ENCODE measurements around the gene ELMO1. TPM values are rescaled to one million over a fixed set of nuclear protein-coding genes. Genes with fewer than 3 reads are reported as not detected.

The ELMO1 gene
- total RNA-seq, 1 experiment from 2014 or later, result 7.8 TPM

- H3K79me1 ChIP-seq (ENCODE audit: insufficient read depth, low read depth, low read length, poor library complexity, severe bottlenecking), result no peaks in the 10 kb centered on the region
- no peaks in the 10 kb centered on the region for H4K20me1 ChIP-seq (ENCODE audit: control insufficient read depth, insufficient read depth, insufficient read length)
- Mint-ChIP-seq H3K27ac (no peak overlapping the region), H3K27me3 (ENCODE audit: low read depth) (no peaks in the 10 kb centered on the region), H3K36me3 (ENCODE audit: insufficient read depth in 1 of 3, low read depth in 3 of 3) (peaks cover 0 to 4% (median 0%) of the 10 kb centered on the region in 3 experiments; a peak in 2 of 7 replicates), H3K4me1 (peaks cover 15 to 16% of the 10 kb centered on the region in 2 experiments), H3K4me3 (no peak overlapping the region), H3K9me3 (no peaks in the 10 kb centered on the region)
- TF ChIP-seq, protein P1, sequence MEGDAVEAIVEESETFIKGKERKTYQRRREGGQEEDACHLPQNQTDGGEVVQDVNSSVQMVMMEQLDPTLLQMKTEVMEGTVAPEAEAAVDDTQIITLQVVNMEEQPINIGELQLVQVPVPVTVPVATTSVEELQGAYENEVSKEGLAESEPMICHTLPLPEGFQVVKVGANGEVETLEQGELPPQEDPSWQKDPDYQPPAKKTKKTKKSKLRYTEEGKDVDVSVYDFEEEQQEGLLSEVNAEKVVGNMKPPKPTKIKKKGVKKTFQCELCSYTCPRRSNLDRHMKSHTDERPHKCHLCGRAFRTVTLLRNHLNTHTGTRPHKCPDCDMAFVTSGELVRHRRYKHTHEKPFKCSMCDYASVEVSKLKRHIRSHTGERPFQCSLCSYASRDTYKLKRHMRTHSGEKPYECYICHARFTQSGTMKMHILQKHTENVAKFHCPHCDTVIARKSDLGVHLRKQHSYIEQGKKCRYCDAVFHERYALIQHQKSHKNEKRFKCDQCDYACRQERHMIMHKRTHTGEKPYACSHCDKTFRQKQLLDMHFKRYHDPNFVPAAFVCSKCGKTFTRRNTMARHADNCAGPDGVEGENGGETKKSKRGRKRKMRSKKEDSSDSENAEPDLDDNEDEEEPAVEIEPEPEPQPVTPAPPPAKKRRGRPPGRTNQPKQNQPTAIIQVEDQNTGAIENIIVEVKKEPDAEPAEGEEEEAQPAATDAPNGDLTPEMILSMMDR (conservative IDR thresholded peaks at IDR 0.05), result peak; percentile 85
- H2BK120ac ChIP-seq (ENCODE audit: low read depth, low read length, poor library complexity, severe bottlenecking), result no peak overlapping the region
- H4K5ac ChIP-seq (ENCODE audit: insufficient read length, low read depth, low read length), result no peak overlapping the region
- no peak overlapping the region for H4K91ac ChIP-seq (ENCODE audit: insufficient read length, low read depth, low read length)
- no peak overlapping the region for H3K27ac ChIP-seq (ENCODE audit: insufficient read length, low read depth, low read length)
- H2AFZ ChIP-seq (ENCODE audit: low read length), result no peak overlapping the region
- H3K9me3 ChIP-seq (ENCODE audit: control insufficient read depth, low read depth, low read length), result no peaks in the 10 kb centered on the region
- H2BK20ac ChIP-seq (ENCODE audit: low read depth, low read length, poor library complexity, severe bottlenecking), result no peak overlapping the region
- H3T11ph ChIP-seq (ENCODE audit: low read length), result no peak overlapping the region
- no peak overlapping the region for H3K18ac ChIP-seq (ENCODE audit: insufficient read length, low read depth, low read length)
- H3K4me1 ChIP-seq (ENCODE audit: insufficient read depth, low read length), result no peaks in the 10 kb centered on the region
- no peak overlapping the region for H3K14ac ChIP-seq (ENCODE audit: insufficient read depth, low read length)
- no peak overlapping the region for H2BK5ac ChIP-seq (ENCODE audit: insufficient read length, low read length)
- no peak overlapping the region for H3K56ac ChIP-seq (ENCODE audit: insufficient read length, low read depth, low read length)
- no peak overlapping the region for H3K23ac ChIP-seq (ENCODE audit: insufficient read length, low read depth, low read length)
- H3K27me3 ChIP-seq (ENCODE audit: insufficient read depth, low read length), result no peaks in the 10 kb centered on the region
- DNase-seq, result no peak
- no peak overlapping the region for H4K8ac ChIP-seq (replicated peaks; ENCODE audit: insufficient read length, low read depth, low read length)
- H2BK15ac ChIP-seq (ENCODE audit: low read depth, low read length), result no peak overlapping the region
- H3K79me2 ChIP-seq (ENCODE audit: insufficient read depth, low read length), result no peaks in the 10 kb centered on the region
- H3K9ac ChIP-seq (ENCODE audit: extremely low read depth, insufficient read length, low read length), result no peak overlapping the region
- H3K23me2 ChIP-seq (ENCODE audit: insufficient read length, low read depth, low read length, poor library complexity, severe bottlenecking), result no peaks in the 10 kb centered on the region
- H2AK5ac ChIP-seq (ENCODE audit: insufficient read length, low read length), result no peak overlapping the region
- no peak overlapping the region for H3K4me2 ChIP-seq (ENCODE audit: insufficient read depth, insufficient read length, low read length)
- H2BK12ac ChIP-seq (ENCODE audit: insufficient read length, low read depth, low read length), result no peak overlapping the region
- H3K4ac ChIP-seq (ENCODE audit: low read depth, low read length), result no peak overlapping the region
- WGBS (ENCODE audit: extremely low coverage, insufficient read length, low lambda C conversion rate), result no CpG with 5 or more reads among the region's 1 CpG
Observed at GRCh38 chr7:37234928-37235327, 213.7 kb downstream of the ELMO1 start.
